HL-60 (cell line): ENCODE measurements around the gene LIN7B.

Experiments used
- POLR2AphosphoS5 ChIP-seq: IDR thresholded peaks from 2 replicates; pipeline ENCODE4 v1.6.1; 2012; ENCODE audit warnings: low read depth
- SPI1 ChIP-seq: IDR thresholded peaks from 2 replicates; pipeline ENCODE4 v1.6.1; 2012; ENCODE audit warnings: low read depth, mild to moderate bottlenecking, borderline replicate concordance
- TF ChIP-seq, protein P1 (sequence below): IDR thresholded peaks from one replicate; pipeline ENCODE4 v1.5.1; 2011; ENCODE audit warnings: low read length, control low read depth, inconsistent platforms; ENCODE audit not compliant: insufficient read depth
- TF ChIP-seq, protein P2 (sequence below): IDR thresholded peaks from 2 replicates; pipeline ENCODE4 v1.6.1; 2012; ENCODE audit warnings: low read depth; ENCODE audit not compliant: insufficient replicate concordance

DNA sequence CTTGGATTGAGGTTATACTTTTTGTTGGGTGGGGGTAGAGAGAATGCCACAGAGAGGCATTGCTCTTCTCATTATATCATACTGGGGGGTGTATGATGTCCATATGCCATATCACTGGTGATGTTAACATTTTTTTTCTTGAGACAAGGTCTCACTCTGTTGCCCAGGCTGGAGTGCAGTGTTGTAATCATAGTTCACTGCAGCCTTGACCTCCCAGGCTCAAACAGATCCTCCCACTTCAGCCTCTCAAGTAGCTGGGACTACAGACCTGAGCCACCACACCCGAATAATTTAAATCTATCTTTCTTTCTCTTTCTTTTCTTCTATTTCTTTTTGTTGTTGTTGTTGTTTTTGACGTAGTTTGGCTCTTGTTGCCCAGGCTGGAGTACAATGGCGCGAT is 33.8 kb upstream of the LIN7B start:
- TF ChIP-seq, protein P1, sequence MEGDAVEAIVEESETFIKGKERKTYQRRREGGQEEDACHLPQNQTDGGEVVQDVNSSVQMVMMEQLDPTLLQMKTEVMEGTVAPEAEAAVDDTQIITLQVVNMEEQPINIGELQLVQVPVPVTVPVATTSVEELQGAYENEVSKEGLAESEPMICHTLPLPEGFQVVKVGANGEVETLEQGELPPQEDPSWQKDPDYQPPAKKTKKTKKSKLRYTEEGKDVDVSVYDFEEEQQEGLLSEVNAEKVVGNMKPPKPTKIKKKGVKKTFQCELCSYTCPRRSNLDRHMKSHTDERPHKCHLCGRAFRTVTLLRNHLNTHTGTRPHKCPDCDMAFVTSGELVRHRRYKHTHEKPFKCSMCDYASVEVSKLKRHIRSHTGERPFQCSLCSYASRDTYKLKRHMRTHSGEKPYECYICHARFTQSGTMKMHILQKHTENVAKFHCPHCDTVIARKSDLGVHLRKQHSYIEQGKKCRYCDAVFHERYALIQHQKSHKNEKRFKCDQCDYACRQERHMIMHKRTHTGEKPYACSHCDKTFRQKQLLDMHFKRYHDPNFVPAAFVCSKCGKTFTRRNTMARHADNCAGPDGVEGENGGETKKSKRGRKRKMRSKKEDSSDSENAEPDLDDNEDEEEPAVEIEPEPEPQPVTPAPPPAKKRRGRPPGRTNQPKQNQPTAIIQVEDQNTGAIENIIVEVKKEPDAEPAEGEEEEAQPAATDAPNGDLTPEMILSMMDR: no peak
- TF ChIP-seq, protein P2, sequence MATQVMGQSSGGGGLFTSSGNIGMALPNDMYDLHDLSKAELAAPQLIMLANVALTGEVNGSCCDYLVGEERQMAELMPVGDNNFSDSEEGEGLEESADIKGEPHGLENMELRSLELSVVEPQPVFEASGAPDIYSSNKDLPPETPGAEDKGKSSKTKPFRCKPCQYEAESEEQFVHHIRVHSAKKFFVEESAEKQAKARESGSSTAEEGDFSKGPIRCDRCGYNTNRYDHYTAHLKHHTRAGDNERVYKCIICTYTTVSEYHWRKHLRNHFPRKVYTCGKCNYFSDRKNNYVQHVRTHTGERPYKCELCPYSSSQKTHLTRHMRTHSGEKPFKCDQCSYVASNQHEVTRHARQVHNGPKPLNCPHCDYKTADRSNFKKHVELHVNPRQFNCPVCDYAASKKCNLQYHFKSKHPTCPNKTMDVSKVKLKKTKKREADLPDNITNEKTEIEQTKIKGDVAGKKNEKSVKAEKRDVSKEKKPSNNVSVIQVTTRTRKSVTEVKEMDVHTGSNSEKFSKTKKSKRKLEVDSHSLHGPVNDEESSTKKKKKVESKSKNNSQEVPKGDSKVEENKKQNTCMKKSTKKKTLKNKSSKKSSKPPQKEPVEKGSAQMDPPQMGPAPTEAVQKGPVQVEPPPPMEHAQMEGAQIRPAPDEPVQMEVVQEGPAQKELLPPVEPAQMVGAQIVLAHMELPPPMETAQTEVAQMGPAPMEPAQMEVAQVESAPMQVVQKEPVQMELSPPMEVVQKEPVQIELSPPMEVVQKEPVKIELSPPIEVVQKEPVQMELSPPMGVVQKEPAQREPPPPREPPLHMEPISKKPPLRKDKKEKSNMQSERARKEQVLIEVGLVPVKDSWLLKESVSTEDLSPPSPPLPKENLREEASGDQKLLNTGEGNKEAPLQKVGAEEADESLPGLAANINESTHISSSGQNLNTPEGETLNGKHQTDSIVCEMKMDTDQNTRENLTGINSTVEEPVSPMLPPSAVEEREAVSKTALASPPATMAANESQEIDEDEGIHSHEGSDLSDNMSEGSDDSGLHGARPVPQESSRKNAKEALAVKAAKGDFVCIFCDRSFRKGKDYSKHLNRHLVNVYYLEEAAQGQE: no peak
- TF ChIP-seq POLR2AphosphoS5 (no peak), SPI1 (no peak)
